HL-60/S4 (cell line): Measurements from ENCODE around the gene HOXA2.

Source experiments
- in situ Hi-C: fragments of 300-500 bp; cut with MboI; formaldehyde crosslinking; loops from 2 replicates; pipeline ENCODE4 v1.14.3; 2022; ENCODE audit warnings: low sequenced_read_pairs

Gene HOXA2

GRCh38 chr7:27100694-27101170 is 1.8 kb downstream of the HOXA2 start:
- in situ Hi-C loops: no loop called here

GRCh38 chr7:27099453-27100370 is 2.8 kb downstream of the HOXA2 start:
- in situ Hi-C loops: no loop called here

GRCh38 chr7:27098578-27099451 is 3.7 kb downstream of the HOXA2 start:
- in situ Hi-C loops: no loop called here

GRCh38 chr7:27097686-27098577 is 4.6 kb downstream of the HOXA2 start:
- in situ Hi-C loops: no loop called here

- in situ Hi-C loops: no loop called here
Observed at GRCh38 chr7:27096768-27097514, 5.5 kb downstream of the HOXA2 start.

GRCh38 chr7:27095897-27096767 is 6.4 kb downstream of the HOXA2 start, which contains the start of gene HOXA1:
TSS of gene HOXA1 (minus strand) at chr7:27096000. CDS start at chr7:27095912, 88 bp downstream.
- in situ Hi-C loops: no loop called here

GRCh38 chr7:27095050-27095896 is 7.2 kb downstream of the HOXA2 start:
- in situ Hi-C loops: no loop called here

GRCh38 chr7:27094304-27095049 is 8.0 kb downstream of the HOXA2 start:
- in situ Hi-C loops: no loop called here

- in situ Hi-C loops: no loop called here
Observed at GRCh38 chr7:27093184-27093895, 9.1 kb downstream of the HOXA2 start.

- in situ Hi-C loops: no loop called here
Observed at GRCh38 chr7:27092819-27093110, 9.7 kb downstream of the HOXA2 start.

GRCh38 chr7:27091941-27092818 is 10.3 kb downstream of the HOXA2 start:
- in situ Hi-C loops: no loop called here

GRCh38 chr7:27091105-27091504 is 11.4 kb downstream of the HOXA2 start:
- in situ Hi-C loops: no loop called here

GRCh38 chr7:27088002-27088922 is 14.2 kb downstream of the HOXA2 start:
- in situ Hi-C loops: no loop called here

- in situ Hi-C loops: no loop called here
Observed at GRCh38 chr7:27083646-27084045, 18.8 kb downstream of the HOXA2 start.

- in situ Hi-C loops: no loop called here
Observed at GRCh38 chr7:27082171-27082570, 20.3 kb downstream of the HOXA2 start.
